ENCODE data around the gene RGS12. TPM values are rescaled to one million over a fixed set of nuclear protein-coding genes. Genes with fewer than 3 reads are reported as not detected.

RGS12 gene
- polyA plus RNA-seq, 3 donors, result 44.9 to 60.4 (median 48.8) TPM

DNA sequence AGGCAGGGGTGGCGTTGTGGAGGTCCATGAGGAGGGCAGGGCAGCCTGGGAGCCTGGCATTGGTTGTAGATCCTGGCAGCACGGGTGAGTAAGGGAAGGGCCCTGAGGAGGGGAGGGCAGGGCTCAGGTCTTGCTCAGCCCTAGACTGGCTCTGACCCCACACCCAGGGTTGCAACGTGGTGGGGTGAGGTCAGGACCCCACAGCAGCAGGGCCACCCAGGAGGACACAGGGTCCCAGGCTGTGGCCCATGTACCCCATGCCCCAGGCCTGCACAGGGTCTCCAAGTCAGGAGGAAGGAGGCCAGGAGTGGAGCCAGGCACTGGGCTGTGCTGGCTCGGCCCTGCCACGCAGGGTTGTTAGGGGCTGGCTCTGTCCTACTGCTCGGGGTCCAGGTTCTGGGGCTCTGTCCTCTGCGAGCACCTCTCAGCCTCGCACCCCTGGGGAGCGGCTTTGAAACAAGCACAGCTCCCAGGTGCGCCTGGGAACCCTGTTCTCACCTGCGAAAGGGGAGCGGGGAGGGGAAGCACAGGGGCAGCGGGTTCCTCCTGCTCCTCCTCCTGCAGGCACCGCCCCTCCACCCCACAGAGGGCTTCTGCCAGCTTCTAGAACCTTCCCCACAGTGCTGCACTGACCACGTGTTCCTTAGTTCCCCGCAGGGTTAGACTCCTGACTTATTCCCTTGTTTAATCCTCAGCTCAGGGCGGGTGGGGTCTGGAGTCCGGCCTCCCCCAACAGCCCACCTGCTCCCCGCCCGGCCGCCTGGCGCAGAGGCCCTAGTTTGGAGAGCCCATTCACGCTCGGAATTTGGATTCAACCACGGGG lies 23.5 kb upstream of the RGS12 start:
- no peak for DNase-seq (ENCODE audit: extremely low read depth in 1 of 11, low read depth in 9 of 11, low spot score in 4 of 11)

DNA sequence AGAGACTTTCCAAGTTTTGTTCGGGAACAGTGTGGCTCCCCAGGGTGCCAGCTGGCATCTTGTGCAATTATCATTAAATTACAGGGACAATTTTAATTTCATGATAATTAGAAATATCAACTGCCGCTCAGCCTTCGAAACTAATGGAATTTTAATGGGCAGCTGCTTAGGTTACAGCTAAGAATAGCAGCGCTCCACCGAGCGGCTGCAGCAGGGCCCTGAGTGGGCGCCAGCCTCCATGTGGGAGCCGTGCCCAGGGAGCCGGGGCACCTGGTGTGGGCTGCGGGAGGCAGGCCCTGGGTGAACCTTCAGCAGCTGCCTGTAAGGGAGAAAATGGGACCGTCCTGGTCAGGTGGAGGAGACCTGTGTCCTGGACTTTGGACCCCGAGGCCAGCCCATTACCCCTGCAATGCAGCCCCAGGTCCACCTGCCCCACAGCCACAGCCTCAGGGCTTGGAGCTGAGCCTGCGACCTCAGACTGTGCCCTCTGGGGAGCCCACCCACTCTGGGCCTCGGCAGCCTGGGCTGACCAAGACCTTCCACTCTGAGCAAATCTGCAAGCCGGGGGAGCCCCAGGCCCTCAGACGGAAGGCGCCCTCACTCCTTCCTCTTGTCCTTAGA lies 22.7 kb upstream of the RGS12 start:
- DNase-seq (ENCODE audit: extremely low read depth in 1 of 11, low read depth in 9 of 11, low spot score in 4 of 11), result no peak

DNA sequence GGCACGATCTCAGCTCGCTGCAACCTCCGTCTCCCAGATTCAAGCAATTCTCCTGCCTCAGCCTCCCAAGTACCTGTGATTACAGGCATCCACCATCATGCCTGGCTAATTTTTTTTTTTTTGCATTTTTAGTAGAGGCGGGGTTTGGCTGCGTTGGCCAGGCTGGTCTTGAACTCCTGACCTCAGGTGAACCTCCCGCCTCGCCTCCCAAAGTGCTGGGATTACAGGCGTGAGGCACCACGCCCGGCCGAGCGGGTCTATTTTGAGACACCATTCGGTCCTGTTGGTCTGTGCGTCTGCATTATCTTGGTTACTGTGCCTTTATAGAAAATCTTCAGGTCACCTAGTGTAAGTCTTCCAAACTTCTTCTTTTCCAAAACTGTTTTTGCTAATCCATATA lies 21.7 kb upstream of the RGS12 start:
- no peak for DNase-seq (ENCODE audit: extremely low read depth in 1 of 11, low read depth in 9 of 11, low spot score in 4 of 11)

DNA sequence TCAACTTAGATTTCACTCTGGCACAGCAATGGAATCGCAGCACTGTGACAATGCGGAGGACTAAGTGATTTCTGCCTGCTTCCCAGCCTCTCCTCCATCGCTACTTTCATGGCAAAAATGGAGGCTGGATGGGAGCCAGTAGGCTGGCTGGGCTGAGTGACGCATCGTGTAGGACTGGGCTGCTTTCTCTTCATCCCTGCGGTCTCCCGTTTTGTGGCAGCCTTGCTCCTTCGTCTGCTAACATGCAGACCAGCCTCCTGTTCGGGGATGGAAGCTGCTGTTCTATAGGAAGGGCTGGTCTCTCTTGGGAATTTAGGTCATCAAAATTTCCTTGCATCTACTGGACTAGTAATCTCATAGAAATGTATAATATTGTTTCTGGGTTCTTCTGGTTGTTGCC lies 15.8 kb upstream of the RGS12 start:
- DNase-seq (ENCODE audit: extremely low read depth in 1 of 11, low read depth in 9 of 11, low spot score in 4 of 11), result no peak

DNA sequence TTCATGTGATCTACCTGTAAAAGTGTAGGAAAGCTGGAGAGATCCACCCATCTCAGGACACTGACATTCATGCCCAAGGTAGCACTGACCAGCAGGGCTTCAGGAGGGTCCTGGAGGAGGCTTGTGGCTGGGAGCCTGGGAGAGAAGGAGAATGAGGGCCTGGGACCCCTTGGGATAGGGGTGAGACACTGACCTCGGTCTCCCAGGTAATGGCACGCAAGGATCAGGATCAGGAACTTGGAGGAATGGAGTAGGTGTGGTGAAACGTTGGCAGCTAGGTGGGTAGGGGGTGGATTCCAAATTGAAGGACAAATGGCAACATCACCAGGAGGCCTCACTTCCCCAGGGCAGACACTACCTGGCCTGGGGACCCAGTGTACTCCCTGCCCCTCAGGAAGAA lies 12.4 kb upstream of the RGS12 start:
- no peak for DNase-seq (ENCODE audit: extremely low read depth in 1 of 11, low read depth in 9 of 11, low spot score in 4 of 11)

DNA sequence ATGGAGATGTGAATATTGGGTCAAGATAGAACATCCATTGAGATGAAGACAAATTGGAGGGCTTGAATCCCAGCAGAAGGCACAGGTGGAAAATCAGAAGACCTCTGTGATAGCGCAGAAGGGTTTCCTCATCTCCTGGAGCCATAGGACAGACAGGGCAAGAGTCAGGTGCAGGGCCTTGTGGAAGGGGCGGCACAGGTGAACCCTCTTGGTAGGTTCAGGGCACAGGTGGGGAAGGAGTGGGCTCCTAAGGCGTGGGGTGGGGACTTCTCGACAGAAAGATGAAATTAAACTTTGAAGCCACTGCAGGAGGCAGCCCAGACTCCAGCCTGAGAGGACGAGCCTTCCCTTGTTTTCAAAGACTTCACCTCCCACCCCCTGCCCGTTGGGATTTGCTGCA lies 9.3 kb upstream of the RGS12 start:
- DNase-seq (ENCODE audit: extremely low read depth in 1 of 11, low read depth in 9 of 11, low spot score in 4 of 11), result no peak

DNA sequence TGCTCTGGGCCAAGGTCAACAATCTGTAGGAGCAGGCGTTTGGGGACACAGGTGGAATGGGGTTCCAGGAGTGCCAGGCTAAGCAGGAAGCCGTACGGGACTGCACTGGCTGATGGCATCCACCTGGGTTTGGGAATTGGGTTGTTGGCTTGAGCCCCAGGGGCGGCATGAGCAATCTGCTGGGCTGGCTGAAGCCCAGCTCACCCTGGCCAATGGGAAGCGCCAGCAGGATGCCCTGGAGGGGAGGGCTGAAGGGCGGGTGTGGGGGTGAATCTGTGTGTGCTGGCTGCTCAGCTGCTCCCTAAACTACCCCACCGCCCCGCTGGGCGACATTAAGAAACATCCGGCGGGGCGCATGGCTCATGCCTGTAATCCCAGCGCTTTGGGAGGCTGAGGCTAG lies 8.9 kb upstream of the RGS12 start:
- no peak for DNase-seq (ENCODE audit: extremely low read depth in 1 of 11, low read depth in 9 of 11, low spot score in 4 of 11)

DNA sequence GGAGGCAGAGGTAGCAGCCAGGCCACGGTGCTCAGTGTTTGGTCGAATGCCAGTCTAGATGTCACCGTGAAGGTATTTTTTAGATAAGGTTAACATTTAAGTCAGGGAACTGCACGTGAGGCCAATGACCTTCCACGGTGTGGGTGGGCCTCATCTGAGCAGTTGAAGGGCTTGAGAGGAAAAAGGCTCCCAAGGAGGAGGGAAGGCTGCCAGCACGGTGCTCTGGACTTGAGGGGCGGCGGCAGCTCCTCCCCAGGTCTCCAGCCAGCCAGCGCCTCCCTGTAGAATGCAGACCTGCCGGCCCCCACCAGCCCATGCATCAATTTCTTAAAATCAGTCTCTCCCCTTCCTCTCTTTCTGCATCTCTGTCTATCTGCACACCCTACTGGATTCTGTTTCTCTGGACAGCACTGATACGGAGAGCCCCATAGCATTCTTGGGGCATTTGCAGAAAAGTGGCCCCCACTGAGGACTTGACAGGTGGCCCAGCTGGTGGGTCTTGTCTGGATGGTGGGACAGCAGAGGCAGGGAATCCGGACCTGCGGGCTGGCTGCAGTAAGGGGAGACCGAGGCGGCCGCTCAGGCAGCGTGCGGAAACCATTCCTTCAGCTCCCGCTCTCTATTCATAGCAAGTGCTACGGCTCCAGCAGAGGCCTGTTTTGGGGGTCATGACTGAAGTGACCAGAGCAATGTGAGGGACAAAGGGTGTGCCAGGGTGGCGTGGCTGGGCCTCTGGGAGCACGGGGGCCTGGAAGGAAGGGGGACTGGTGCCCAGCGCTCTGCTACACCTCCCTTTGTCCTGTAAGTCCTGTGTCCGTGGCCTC lies 7.9 kb upstream of the RGS12 start:
- DNase-seq (ENCODE audit: extremely low read depth in 1 of 11, low read depth in 9 of 11, low spot score in 4 of 11), result no peak

DNA sequence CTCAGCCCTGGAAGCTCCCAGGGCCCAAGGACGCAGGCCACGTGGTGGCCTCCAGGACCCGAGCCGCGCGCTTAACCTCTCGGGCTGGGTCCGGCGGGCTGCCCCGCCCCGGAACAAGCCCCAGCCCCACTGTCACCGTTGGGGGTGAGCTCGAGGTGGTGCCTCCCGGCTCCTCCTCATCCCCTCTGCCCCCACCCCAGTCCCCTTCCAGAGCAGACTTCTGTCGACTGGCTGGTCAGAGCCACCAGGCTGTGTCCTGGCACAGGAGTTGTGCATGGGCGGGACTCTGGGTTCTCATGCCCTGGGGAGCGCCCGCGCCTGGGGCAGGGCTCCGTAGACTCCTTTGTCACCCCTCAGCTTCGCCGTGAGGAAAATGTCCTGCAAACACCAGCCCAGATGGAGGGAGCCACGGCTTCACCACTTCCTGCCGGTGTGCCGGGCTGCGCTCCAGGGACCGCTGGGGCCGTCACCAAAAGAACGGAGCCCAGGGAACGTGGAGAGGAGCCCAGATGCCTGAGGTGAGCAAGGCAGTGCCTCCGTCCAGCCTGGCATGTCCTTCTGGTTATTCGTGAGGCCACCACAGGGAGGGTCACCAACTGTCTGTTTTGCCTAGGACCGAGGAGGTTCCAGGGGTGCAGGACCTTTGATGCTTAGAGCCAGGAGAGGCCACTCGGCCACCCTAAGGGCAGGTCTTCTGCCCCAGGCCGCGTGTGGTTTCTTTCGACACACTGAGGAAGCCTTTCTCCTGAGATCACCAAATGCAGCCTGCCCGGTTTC lies 7.1 kb upstream of the RGS12 start:
- DNase-seq (ENCODE audit: extremely low read depth in 1 of 11, low read depth in 9 of 11, low spot score in 4 of 11), result no peak

DNA sequence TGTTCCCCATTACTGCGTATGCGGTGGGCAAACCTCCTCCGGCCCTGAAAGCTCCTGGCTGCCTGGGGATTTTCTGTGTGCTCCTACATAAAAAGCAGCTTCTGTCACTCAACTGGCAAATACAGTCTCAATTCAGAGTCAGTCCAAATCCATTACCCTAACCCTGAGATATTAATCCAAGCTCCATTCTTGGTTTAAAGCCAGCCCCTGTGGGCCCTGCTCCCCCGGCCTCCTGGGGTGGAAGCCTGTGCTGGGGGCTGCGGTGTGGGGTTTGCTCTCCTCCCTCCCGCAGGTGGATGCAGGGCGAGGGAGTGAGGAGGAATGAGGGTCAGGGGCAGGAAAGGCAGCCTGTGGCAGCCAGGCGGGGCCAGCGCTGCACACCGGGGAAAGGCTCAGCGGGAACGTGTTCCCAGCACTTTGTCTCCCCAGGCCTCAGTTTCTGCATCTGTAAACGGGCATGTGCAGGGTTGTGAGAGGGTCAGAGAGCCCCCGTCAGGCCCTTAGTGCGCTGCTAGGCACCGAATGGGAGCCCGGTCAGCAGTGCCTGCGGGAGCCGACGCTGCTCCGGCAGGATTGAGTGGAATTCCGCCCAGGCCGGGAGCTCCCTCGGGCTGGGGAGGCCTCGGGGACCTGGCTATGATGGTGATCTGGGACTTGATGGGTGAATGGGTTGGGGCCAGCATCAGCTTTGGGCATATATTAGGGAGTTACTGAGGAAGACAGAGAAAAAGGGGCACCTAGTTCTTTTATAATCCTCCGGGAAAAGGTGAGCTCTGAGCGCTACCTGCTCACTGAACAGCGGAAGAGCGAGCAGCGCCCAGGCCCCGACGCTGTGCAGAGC lies 6.3 kb upstream of the RGS12 start:
- no peak for DNase-seq (ENCODE audit: extremely low read depth in 1 of 11, low read depth in 9 of 11, low spot score in 4 of 11)

DNA sequence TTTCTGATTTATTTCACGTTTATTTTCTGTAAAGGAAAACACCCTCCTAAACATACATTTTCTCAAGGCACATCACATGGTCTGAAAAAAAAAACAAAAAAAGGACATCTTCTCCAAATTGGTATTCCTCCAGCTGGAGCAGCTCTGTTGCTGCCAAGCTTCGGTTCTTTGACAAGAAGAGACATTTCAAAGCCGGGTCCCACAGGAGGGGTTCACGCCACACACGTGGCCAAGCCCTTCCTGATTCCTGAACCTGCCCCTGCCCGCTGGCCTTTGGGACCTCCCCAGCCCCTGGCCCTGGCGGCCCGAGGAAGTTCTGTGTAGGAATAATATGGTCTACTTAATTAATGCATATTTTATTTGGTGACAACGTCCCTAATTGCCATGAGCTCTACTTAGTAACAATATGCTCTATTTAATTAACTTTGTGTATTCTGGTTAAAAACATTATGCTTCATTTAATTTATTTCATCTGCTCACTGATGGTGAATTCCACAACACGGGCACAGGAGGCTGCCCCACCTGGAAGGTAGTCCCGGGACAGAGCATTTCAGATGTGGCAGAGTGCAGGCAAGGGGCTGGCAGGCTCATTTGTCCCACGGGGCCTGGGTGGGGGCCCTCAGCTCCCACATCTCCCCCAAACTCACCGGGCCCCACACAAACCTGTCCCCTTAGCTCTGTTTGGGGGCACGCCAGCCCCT lies 5.4 kb upstream of the RGS12 start:
- no peak for DNase-seq (ENCODE audit: extremely low read depth in 1 of 11, low read depth in 9 of 11, low spot score in 4 of 11)

DNA sequence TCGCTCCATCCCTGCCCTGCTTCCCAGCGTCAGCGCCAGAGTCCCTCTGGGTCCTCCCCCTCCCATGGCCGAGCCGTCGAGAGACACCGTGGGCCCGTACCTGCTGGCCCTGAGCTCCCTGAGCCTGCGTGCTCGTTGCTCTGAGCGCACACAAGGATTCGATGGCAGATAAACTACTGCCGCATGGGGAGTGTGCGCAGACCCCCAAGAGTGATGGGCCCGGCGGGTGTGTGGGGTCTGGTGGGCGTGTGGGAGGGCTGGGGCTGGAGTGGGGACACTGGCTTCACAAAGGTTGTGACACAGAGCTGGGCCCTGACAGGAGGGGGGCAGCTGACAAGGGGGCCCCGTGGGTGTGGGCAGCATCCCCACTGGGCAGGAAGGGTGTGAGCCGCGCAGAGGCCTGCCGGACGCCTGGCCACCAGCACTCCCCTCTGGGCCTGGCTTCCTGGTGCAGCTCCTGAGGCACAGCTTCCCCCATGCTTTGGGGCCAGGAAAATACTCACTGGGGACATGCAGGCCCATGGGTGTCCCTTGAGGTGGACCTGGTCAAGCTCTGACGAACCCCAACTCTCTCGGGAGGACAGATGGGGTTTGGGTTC lies 4.8 kb upstream of the RGS12 start:
- DNase-seq (ENCODE audit: extremely low read depth in 1 of 11, low read depth in 9 of 11, low spot score in 4 of 11), result no peak

DNA sequence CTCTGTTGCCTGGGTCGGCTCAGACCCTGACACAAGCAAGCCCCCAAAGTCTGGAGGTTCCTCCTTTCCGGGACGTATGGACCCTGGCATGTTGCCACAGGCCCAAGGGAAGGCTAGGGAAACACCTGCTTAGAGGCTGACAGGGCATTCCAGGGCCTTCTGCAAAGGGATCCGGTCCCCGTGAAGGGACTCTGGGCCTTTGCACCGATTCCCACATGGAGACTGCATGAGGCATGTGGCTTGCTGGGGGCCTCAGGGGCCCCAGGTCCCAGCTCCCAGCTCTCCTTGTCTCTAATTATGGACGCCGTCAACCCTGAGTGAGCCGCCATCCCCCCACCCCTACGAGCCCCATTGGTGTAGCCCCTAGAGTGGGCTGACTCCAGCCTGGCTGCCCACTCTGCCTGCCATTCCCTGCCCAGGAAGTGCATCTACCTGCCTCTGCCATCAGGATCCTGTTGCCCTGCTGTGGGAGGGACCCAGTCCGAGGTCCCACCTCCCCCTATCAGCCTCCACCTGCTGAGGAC lies 4.2 kb upstream of the RGS12 start:
- no peak for DNase-seq (ENCODE audit: extremely low read depth in 1 of 11, low read depth in 9 of 11, low spot score in 4 of 11)

DNA sequence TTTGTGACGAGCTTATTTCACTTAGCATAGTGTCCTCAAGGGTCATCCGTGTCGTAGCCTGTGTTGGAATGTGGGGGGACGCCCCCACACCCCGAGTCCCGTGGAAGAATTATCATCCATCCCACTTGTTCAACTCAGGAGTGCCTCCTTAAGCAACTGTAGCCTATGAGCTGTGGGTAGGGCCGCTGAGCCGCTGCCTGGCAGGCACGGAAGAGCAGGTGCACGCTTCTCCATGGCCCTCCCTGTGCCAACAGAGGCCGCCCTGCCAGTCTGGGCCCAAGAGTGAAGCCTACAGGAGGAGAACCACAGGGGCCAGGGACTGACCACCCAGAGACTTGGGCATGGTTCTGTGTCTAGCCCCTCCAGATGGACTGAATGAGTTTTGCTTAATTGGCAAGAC lies 2.3 kb upstream of the RGS12 start:
- no peak for DNase-seq (ENCODE audit: extremely low read depth in 1 of 11, low read depth in 9 of 11, low spot score in 4 of 11)

DNA sequence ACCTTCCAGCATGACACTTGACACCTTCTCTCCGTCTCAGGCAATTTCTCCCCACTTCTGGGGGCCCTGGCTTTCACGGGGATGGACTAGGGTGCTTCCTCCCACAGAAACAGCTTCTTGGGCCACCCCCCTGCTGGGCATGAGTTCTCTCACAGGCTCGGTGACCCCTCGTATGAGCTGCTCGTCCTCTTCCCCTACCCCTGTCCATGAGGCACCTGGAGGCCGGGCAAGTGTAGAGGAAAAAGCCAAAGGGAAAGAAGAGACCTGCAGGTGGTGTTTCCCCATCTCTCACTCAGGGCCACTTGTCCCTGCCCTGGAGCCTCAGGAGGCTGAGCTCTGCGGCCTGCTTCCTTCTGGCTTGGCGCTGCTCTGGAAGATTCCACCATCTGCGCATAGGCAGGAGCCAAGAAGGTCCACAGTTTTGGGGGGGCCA lies 1.9 kb upstream of the RGS12 start:
- no peak for DNase-seq (ENCODE audit: extremely low read depth in 1 of 11, low read depth in 9 of 11, low spot score in 4 of 11)

DNA sequence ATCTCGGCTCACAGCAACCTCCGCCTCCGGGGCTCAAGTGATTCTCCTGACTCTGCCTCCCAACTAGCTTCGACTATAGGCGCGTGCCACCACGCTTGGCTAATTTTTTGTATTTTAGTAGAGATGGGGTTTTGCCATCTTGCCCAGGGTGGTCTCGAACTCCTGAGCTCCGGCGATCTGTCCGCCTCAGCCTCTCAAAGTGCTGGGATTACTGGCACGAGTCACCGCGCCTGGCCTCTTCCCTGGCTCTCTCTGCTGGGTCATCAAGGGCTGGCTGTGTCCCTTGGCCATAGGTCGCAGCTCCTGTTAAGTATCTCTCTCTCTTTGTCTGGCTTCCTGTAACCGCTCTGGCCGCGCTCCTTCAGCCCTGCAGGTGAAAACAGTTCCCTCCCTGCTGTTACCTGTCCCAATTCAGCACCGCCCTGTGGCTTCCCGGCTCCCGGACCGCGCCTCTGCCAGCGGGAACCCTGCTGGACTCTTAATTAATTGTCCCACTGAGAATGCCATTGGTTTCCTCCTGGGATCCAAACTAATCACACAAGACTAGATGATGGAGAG lies 1.3 kb upstream of the RGS12 start:
- DNase-seq (ENCODE audit: extremely low read depth in 1 of 11, low read depth in 9 of 11, low spot score in 4 of 11), result no peak

DNA sequence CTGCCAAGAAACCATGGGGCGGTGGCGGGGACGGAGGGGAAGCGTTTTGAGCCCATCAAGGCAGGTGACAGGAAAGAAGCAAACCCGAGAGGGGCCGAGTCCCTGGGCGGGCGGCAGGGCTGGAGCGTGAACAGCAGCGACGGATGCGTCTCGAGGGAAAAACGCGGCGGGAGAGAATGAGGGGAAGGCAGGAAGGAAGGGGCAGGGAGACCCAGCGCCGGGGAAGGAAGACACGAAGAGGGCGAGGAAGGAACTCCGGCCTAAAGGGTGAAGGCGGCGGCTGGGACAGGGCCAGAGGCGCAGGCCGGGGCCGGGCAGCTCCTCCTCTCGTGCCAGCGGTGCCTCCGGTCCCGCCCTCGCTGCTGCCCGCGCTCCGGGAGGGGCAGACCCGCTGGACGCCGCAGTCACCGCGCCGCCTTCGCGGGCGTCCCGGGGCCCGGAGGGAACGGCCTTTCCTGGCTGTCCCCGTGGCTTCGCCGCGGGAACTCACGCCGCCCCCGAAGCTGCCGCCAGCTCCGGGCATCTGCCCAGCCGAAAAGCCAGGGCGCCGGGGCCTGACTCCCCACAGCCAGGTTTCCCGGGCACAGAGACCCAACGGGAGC lies 751 bp upstream of the RGS12 start:
- peak in 1 of 11 donors; percentile 47 for DNase-seq (ENCODE audit: extremely low read depth in 1 of 11, low read depth in 9 of 11, low spot score in 4 of 11)

Measured in renal cortex interstitium (tissue), 11 donors.